K562 treated with DMSO at 1 percent for 4 hours (cell line): ENCODE results near the gene ZNF556. TPM values are rescaled to one million over a fixed set of nuclear protein-coding genes. Genes with fewer than 3 reads are reported as not detected.

ENCODE experiments used
- total RNA-seq: library from RNA; unstranded; fragments of 300-600 nt; gene quantifications from 2 replicates; pipeline ENCODE4 v1.2.3, GENCODE V29; 2022; ENCODE audit not compliant: insufficient read depth

ZNF556 gene
- total RNA-seq, result 0.48 TPM in 1 of 2 replicates, not detected in the other

DNA sequence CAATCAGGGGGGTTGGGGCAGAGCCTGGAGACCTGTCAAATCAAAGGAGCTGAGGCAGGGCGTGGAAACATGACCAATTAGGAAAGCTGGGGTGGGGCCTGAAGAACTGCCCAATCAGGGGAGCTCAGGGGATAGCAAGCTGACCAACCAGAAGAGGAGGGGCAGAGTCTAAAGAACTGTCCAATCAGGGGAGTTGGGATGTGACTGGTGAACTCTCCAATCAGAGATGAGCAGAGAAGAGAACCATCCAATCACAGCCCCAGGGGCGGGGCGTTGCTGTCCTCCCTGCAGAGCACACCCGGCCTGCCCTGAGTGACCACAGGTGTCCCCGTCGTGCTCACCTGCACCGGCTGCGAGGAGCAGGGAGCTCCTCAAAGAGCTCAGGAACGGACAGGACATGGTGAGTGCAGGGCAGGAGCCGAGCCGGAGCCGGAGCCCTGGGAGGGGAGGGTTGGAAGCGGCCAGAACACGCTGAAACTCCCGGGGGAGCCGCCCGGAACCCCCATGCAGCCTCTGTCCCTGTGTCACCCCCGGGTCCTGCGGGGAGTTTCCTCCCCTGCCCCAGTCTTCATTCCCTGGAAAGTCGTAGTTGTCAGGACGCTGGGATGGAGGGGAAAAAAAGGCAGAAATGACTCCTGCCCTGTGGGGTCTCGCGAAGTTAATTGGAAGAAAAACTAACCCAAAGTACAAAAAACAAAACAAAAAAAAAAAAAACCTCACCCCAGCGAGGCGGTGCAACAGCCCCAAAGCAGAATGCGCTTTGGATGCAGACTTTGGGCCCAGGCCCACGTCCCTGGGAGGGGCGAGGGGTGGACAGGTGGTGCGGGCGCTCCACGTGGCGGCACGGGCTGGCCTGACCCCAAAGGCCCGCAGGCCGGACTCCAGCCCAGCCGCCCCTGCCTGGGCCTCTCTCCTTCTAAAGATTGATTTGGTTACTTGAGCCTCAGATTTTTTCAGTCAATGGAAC, at the start of gene ZNF556:
ZNF556 (plus strand) TSS at position 311 of the 967 bp plus-strand sequence; CDS start at position 398, 87 bp downstream.

DNA sequence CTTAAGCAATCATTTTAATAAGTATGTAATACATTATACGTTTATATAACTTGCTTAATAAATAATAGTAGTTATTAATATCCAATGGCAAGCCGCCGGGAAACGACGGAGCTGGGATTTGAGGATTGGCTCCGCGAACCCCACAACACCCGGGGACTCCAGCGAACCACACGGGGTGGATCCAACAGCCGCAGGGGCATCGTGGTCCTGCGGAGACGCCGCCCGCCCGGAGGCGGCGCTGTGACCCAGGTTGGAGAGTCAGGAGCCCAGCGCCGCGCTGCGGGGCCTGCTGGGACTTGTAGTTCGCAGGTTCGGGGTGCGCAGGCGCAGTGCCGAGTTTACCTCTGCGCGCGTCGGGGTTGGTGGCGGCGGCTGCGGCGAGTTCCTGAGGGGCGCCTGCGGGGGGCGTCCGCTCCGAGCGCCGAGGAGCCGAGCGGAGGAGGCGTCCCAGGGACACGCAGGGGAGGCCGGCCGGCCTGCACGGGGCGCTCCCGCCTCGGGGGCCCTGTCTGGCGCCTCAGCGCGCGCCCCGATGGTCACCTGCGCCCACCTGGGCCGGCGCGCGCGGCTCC, 47.5 kb upstream of the ZNF556 start, which contains the start of gene ZNF554:
ZNF554 (plus strand) TSS at position 329 of the 572 bp plus-strand sequence; CDS start at position 533, 204 bp downstream.

DNA sequence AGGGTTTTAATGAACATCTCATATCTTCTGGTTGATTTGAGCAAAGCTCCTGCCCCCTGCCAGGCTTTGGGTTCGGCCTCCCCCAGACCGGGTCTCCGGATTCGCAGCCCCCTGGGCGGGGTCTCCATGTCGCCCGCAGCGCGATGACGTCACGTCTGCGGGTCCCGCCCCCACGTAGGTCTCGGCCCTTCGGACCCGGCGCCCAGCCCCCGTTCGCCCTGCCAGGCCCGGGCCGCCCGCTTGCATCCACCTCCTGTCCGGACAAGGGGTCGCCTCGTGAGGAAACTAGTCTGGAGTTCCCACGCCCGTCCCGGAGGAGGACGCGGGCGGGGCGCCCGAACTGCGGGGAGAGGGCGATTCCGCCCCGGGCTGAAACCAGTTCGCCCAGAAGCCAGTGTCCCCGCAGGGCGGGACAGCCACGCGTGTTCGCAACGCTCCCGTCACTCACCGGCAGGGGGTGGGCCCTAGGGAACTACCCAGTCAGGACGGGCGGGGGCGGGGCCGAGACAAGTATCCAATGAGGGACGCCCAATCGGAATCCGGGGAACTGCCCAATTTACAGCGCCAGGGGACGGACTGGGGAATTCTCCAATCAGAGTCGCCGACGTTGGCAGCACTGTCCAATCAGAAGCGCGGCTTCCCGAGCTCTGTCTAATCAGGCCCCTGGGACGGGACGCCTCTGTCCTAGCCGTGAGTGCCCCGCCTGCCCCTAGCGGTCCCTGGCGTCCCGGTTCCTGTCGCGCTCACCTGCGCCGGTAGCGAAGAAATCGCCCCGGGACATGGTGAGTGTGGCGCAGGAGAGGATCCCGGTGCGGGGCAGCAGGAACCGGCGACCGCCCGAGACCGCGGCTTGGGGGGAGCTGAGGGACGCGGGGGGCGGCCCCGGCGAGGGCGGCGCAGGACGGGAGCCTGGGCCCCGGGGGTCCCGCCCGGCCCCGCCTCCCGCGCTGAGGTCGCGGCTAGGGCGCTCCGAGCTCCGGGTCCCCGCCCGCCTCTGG, 26.0 kb upstream of the ZNF556 start, which contains the start of gene ZNF555:
ZNF555 (plus strand) TSS at position 682 of the 998 bp plus-strand sequence; CDS start at position 780, 98 bp downstream.

DNA sequence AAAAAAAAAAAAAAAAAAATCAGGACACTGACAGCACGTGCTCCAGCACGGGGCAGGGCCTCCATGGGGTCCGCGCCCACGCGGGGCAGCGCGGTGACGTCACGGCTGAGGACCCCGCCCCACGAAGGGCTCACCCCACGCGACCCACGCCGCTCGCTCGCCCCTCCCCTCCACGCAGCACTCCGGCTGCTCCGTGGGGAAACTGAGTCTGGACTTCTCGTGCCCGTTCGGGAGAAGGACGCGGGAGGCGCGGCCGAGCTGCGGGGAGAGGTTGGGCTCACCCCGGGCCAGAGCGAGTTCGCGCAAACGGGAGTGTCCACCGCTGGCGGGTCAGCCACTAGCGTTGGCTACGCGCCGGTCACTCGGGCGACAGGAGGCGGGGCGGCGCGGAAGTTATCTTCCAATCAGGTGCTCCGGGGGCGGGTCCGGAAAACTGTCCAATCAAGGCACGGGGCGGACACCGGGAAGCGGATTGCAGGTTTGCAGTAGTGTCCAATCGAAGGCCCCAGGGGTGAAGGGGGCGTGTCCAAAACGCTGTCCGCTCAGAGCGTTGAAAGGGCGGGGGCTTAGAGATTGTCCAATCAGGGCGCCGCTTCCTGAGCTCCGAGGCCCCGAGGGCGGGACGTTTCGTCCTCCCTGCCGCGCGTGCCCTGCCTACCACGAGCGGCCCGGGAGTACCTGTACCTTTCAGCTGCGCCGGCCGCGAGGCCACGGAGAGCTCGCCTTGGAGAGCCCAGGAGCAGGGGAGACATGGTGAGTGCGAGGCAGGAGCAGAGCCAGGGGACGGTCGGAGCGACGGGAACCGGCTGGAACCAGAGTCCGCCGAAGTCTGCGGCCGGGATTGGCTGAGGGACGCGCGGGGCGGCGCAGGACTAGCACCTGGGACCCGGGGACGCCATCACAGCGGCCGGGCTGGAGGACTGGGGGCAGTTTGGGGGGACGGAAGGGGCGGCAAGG, 33.4 kb downstream of the ZNF556 start, which contains the start of gene ZNF57:
ZNF57 (plus strand) TSS at position 633 of the 957 bp plus-strand sequence; CDS start at position 751, 118 bp downstream.

Other genes with a start within 250 kb of the ZNF556 start
- gene GNG7, start 164.6 kb upstream of the ZNF556 start, total RNA-seq, result 0.28 and 0.48 TPM in 2 replicates
- gene DIRAS1, start 146.0 kb upstream of the ZNF556 start, total RNA-seq, result 3.9 and 4.3 TPM in 2 replicates
- gene SLC39A3, start 127.3 kb upstream of the ZNF556 start, total RNA-seq, result 165 and 175 TPM in 2 replicates
- gene SGTA, start 84.1 kb upstream of the ZNF556 start, total RNA-seq, result 118 and 130 TPM in 2 replicates
- 128 and 158 TPM in 2 replicates for gene THOP1, start 81.8 kb upstream of the ZNF556 start, total RNA-seq
- gene ZNF554, start 47.5 kb upstream of the ZNF556 start, total RNA-seq, result 1.9 and 2.1 TPM in 2 replicates
- gene ZNF555, start 25.9 kb upstream of the ZNF556 start, total RNA-seq, result 1.4 TPM in 2 replicates
- gene ZNF57, start 33.6 kb downstream of the ZNF556 start, total RNA-seq, result 3.2 and 4.1 TPM in 2 replicates
- gene ZNF77, start 77.6 kb downstream of the ZNF556 start, total RNA-seq, result 2.2 and 5.2 TPM in 2 replicates
- gene TLE6, start 110.2 kb downstream of the ZNF556 start, total RNA-seq, result 2.9 and 8.3 TPM in 2 replicates
- 82.1 and 92.1 TPM in 2 replicates for gene TLE2, start 161.9 kb downstream of the ZNF556 start, total RNA-seq
- gene TLE5, start 195.2 kb downstream of the ZNF556 start, total RNA-seq, result 394 and 395 TPM in 2 replicates
- gene GNA11, start 227.0 kb downstream of the ZNF556 start, total RNA-seq, result 24.6 and 28.8 TPM in 2 replicates